MG63 (cell line): ENCODE measurements around the gene TOM1. TPM values are rescaled to one million over a fixed set of nuclear protein-coding genes. Genes with fewer than 3 reads are reported as not detected.

Source experiments
- DNase-seq: peaks from one replicate; pipeline ENCODE4 v3.0.0-alpha.2; 2020
- H3K27me3 ChIP-seq: fragments of 250-450 bp; sonication (Bioruptor Pico); 2 replicates; pipeline ENCODE4 v1.5.1; 2020; ENCODE audit warnings: mild to moderate bottlenecking, moderate library complexity
- H3K36me3 ChIP-seq: fragments of 250-450 bp; sonication (Bioruptor Pico); 2 replicates; pipeline ENCODE4 v1.5.1; 2020; ENCODE audit warnings: mild to moderate bottlenecking, moderate library complexity
- H3K4me3 ChIP-seq: fragments of 250-450 bp; sonication (Bioruptor Pico); 2 replicates; pipeline ENCODE4 v1.5.1; 2020; ENCODE audit warnings: mild to moderate bottlenecking, moderate library complexity
- H3K9me3 ChIP-seq: fragments of 250-450 bp; sonication (Bioruptor Pico); 2 replicates; pipeline ENCODE4 v1.5.1; 2020; ENCODE audit warnings: mild to moderate bottlenecking, moderate library complexity
- total RNA-seq: library from RNA; depleted of rRNA; stranded (reverse); fragments of >200 nt; shearing (Covaris generic); gene quantifications from 2 replicates; pipeline ENCODE4 v1.2.3, GENCODE V29; 2014; ENCODE audit warnings: low replicate concordance

Gene TOM1
- total RNA-seq, 1 experiment from 2014 or later: 18.1 TPM

GRCh38 chr22:35330258-35330861 lies 30.7 kb downstream of the TOM1 start:
- Histone ChIP-seq H3K4me3 (no peak overlapping the region), H3K27me3 (no peaks in the 10 kb centered on the region), H3K9me3 (no peaks in the 10 kb centered on the region), H3K36me3 (peaks cover 8% of the 10 kb centered on the region)
- DNase-seq: no peak

GRCh38 chr22:35332278-35332677 lies 32.6 kb downstream of the TOM1 start:
- Histone ChIP-seq H3K4me3 (no peak overlapping the region), H3K27me3 (no peaks in the 10 kb centered on the region), H3K9me3 (no peaks in the 10 kb centered on the region), H3K36me3 (peaks cover 8% of the 10 kb centered on the region)
- no peak for DNase-seq

GRCh38 chr22:35333220-35333619 lies 33.5 kb downstream of the TOM1 start:
- DNase-seq: no peak
- Histone ChIP-seq H3K9me3 (no peaks in the 10 kb centered on the region), H3K36me3 (peaks cover 8% of the 10 kb centered on the region), H3K4me3 (no peak overlapping the region), H3K27me3 (no peaks in the 10 kb centered on the region)

- peaks cover 8% of the 10 kb centered on the region for H3K36me3 ChIP-seq
- no peaks in the 10 kb centered on the region for H3K9me3 ChIP-seq
- DNase-seq: no peak
- H3K4me3 ChIP-seq: no peak overlapping the region
- H3K27me3 ChIP-seq: no peaks in the 10 kb centered on the region
Measured at GRCh38 chr22:35334004-35334403, 34.3 kb downstream of the TOM1 start.

- Histone ChIP-seq H3K9me3 (no peaks in the 10 kb centered on the region), H3K4me3 (no peak overlapping the region), H3K36me3 (peaks cover 4% of the 10 kb centered on the region; the same call in 1 of the 2 replicates), H3K27me3 (no peaks in the 10 kb centered on the region)
- no peak for DNase-seq
Measured at GRCh38 chr22:35335468-35335867, 35.8 kb downstream of the TOM1 start.

GRCh38 chr22:35335936-35336781 lies 36.5 kb downstream of the TOM1 start:
- Histone ChIP-seq H3K36me3 (peaks cover 4% of the 10 kb centered on the region; the same call in 1 of the 2 replicates), H3K4me3 (no peak overlapping the region), H3K9me3 (no peaks in the 10 kb centered on the region), H3K27me3 (no peaks in the 10 kb centered on the region)
- no peak for DNase-seq

GRCh38 chr22:35337932-35338331 lies 38.2 kb downstream of the TOM1 start:
- Histone ChIP-seq H3K27me3 (no peaks in the 10 kb centered on the region), H3K4me3 (no peak overlapping the region), H3K36me3 (no peaks in the 10 kb centered on the region; the same call in 1 of the 2 replicates), H3K9me3 (no peaks in the 10 kb centered on the region)
- no peak for DNase-seq

- no peaks in the 10 kb centered on the region for H3K27me3 ChIP-seq
- H3K4me3 ChIP-seq: no peak overlapping the region
- DNase-seq: no peak
- no peaks in the 10 kb centered on the region; the same call in 1 of the 2 replicates for H3K36me3 ChIP-seq
- no peaks in the 10 kb centered on the region for H3K9me3 ChIP-seq
Measured at GRCh38 chr22:35341090-35341874, 41.6 kb downstream of the TOM1 start.

GRCh38 chr22:35342390-35342789 lies 42.7 kb downstream of the TOM1 start:
- Histone ChIP-seq H3K27me3 (no peaks in the 10 kb centered on the region), H3K9me3 (no peaks in the 10 kb centered on the region), H3K4me3 (no peak overlapping the region), H3K36me3 (no peaks in the 10 kb centered on the region; the same call in 1 of the 2 replicates)
- DNase-seq: no peak

- no peaks in the 10 kb centered on the region for H3K9me3 ChIP-seq
- no peaks in the 10 kb centered on the region for H3K36me3 ChIP-seq
- no peak for DNase-seq
- no peak overlapping the region for H3K4me3 ChIP-seq
- H3K27me3 ChIP-seq: no peaks in the 10 kb centered on the region
Measured at GRCh38 chr22:35343664-35344550, 44.2 kb downstream of the TOM1 start.

- Histone ChIP-seq H3K27me3 (no peaks in the 10 kb centered on the region), H3K9me3 (no peaks in the 10 kb centered on the region), H3K4me3 (no peak overlapping the region), H3K36me3 (no peaks in the 10 kb centered on the region)
- DNase-seq: no peak
Measured at GRCh38 chr22:35344956-35345690, 45.4 kb downstream of the TOM1 start.

GRCh38 chr22:35345808-35346505 lies 46.3 kb downstream of the TOM1 start:
- H3K9me3 ChIP-seq: no peaks in the 10 kb centered on the region
- no peaks in the 10 kb centered on the region for H3K27me3 ChIP-seq
- no peak for DNase-seq
- no peak overlapping the region for H3K4me3 ChIP-seq
- no peaks in the 10 kb centered on the region for H3K36me3 ChIP-seq

- Histone ChIP-seq H3K27me3 (no peaks in the 10 kb centered on the region), H3K9me3 (no peaks in the 10 kb centered on the region), H3K36me3 (no peaks in the 10 kb centered on the region), H3K4me3 (no peak overlapping the region)
- no peak for DNase-seq
Measured at GRCh38 chr22:35346596-35347220, 47.0 kb downstream of the TOM1 start.

GRCh38 chr22:35347462-35347861 lies 47.8 kb downstream of the TOM1 start:
- no peak overlapping the region for H3K4me3 ChIP-seq
- DNase-seq: no peak
- H3K36me3 ChIP-seq: no peaks in the 10 kb centered on the region
- H3K27me3 ChIP-seq: no peaks in the 10 kb centered on the region
- no peaks in the 10 kb centered on the region for H3K9me3 ChIP-seq
